Choroid plexus epithelial cell (primary cell): ENCODE measurements around the gene PLA2G2D.

ENCODE experiments used
- DNase-seq: peaks from one replicate; pipeline ENCODE4 v3.0.0-alpha.2; 2010; ENCODE audit warnings: low read depth
- H3K4me3 ChIP-seq: 2 replicates; pipeline ENCODE4 v1.5.1; 2011; ENCODE audit warnings: low read depth, mild to moderate bottlenecking, control low read depth, low read length, moderate library complexity
- CTCF ChIP-seq: conservative IDR thresholded peaks from 2 replicates; pipeline ENCODE4 v1.5.1; 2011; ENCODE audit warnings: low read depth, mild to moderate bottlenecking, control low read depth, inconsistent platforms, low read length, moderate library complexity

The PLA2G2D gene

GRCh38 chr1:20089328-20090077 lies 29.8 kb downstream of the PLA2G2D start:
- no peak for TF ChIP-seq CTCF
- no peak for DNase-seq
- no peak overlapping the region for H3K4me3 ChIP-seq

GRCh38 chr1:20087668-20088067 lies 31.7 kb downstream of the PLA2G2D start:
- no peak for DNase-seq
- H3K4me3 ChIP-seq, result no peak overlapping the region
- TF ChIP-seq CTCF, result no peak

DNA sequence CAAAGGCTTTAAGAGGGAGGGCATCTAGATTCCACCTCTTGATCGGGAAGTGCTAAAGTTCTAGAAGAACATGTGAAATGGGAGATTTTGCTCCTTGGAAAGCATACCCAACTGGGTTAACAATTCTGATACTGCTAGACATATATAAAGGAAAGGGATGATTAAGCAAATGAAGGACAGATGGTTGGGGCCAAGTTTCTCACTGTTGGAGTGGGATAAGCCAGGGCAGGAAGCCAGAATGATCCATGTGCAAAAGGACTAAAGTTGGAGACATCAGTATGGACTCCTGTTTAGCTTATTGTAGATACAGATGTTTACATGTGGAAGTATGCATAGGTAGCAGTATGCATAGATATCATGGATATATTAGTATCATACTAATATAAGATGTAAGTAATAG lies 32.5 kb downstream of the PLA2G2D start:
- no peak overlapping the region for H3K4me3 ChIP-seq
- no peak for DNase-seq
- TF ChIP-seq CTCF, result no peak

- no peak for DNase-seq
- H3K4me3 ChIP-seq, result no peak overlapping the region
- no peak for TF ChIP-seq CTCF
These were observed 36.0 kb downstream of the PLA2G2D start for GRCh38 chr1:20083178-20083944.

GRCh38 chr1:20082772-20083171 lies 36.6 kb downstream of the PLA2G2D start:
- no peak for DNase-seq
- no peak overlapping the region for H3K4me3 ChIP-seq
- TF ChIP-seq CTCF, result no peak

DNA sequence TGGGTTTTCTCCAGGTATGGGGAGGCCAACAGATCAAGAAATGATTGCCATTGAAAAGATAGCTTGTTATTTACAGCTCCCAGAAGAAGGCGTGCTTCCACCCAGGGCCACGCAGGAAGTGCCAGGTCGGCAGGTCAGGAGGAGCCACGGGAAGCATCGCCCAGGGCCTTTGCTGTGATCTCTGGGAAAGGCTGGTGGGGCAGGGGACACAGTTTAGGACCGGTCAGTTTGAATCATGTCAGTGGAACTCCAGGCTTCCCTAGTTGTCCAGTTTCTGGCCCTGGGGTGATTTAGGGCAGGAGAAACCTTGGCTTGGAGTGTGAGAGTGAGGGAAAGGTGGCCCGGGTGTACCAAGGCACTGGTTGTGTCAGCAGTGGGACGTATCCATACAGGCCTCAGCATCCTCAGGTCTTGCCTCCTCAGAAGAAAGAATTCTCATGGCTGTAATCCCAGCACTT lies 38.0 kb downstream of the PLA2G2D start:
- DNase-seq, result no peak
- no peak overlapping the region for H3K4me3 ChIP-seq
- no peak for TF ChIP-seq CTCF
